NCI-H2081 (cell line): ENCODE results near the gene GH2.
"Not testable (repeated sequence)": the region's sequence is repeated elsewhere in the genome, so short reads cannot be mapped to it uniquely, and the experiment has no call there.

ENCODE experiments used
- DNase-seq, 2 experiments: peaks; one replicate each; lab custom pipeline; 2025; lab: John Stamatoyannopoulos, UW

Gene GH2

GRCh38 chr17:63881935-63882601, at the start of gene GH2:
Gene GH2 (minus strand): TSS chr17:63881944. CDS start chr17:63881801, 143 bp downstream.
- peak; percentile 24 to 37 for DNase-seq

- no peak for DNase-seq
These were observed 49.3 kb upstream of the GH2 start for GRCh38 chr17:63930951-63931575.

DNA sequence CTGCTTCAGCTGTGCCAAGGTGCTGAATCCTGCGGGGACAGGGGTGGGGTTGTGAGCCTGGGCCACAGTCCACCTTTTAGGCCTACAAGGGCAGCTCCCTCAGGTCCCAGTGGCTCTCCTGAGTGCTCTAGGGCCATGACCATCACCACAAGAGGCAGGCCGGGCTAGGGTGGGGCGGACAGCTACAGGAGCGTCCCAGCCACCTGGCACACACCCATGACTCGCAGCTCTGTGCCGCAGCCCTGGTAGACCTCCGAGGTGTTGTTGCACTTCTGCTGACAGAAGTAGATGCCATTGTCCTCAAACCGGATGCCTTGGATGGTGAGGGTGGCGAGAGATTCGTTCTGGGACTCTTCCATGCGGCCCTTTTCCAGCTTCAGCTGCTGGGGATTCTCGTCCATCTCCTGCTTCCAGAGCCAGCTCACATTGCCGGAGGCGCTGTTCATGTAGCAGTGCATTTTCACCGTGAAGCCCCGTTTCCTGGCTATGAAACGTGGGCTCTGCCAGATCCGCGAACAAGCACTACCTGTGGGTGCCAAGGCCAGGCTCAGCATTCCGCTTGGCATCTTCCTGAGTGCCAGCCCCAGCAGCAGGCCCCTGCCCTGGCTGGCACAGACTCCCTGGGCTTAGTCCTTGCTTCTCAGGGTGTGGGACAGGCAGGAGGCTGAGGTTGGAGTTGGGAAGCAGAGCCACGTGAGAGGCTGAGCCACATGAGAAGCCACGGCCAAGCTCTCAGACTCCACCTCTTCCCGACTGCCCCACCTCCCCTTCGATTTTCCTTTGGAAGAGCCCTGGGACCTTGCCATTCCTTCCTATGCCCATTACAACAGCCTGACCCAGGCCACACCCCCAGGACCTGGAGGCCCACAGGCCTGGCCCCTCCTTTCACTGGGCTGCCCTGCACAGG, 48.4 kb upstream of the GH2 start:
- no peak for DNase-seq

GRCh38 chr17:63928966-63929695, 47.4 kb upstream of the GH2 start:
- no peak for DNase-seq

- no peak for DNase-seq
These were observed 46.5 kb upstream of the GH2 start for GRCh38 chr17:63928172-63928666.

DNA sequence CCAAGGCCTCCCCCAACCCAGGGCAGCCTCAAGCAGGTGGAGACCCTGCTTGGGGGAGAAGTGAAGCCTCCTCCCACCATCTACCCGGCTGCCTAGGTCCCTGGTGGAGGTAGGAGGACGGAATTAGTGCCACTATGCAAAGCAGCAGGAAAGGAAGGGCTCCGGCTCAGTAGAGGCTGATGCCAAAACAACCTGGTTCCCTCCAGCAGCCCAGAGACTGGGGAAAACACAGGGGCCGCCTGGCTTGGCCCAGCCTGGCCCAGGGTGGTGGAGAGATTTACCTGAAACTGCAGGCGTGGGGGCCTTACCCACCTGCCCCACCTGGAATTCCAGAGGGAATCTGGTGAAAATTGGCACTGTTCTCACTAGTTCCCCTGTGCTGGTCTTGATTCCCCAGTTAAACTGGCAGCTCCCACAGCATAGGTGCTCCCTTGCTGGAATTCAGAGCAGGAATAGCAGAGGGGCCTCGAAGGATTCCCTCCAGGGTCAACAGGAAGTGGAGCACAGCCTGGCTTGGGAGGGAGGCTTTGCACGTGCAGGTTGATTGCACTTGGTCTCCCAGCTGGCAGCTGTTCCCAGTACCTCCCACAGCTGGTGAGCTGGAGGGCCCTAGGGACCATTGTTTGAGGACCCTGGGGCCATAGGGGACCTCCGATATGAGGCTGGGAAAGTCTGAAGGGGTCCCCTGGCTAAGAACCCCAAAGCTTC, 45.9 kb upstream of the GH2 start:
- DNase-seq = no peak

DNA sequence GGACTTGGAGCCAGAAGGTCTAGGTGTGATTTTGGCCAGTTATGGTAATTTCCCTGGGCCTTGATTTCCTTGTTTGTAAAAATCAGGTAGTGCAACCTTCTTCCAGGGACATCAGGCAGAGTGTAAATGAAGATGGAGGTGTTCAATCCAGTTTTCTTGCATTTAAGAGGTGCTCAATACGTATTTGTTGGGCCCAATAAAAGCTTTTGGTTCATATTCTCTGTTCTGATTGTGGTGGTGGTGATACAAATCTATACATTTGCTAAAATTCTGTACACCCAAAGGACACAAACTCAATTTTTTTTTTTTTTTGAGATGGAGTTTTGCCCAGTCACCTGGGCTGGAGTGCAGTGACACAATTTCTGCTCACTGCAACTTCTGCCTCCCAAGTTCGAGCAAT, 44.4 kb upstream of the GH2 start:
- DNase-seq = no peak

- DNase-seq = no peak
These were observed 43.9 kb upstream of the GH2 start for GRCh38 chr17:63925615-63926014.

DNA sequence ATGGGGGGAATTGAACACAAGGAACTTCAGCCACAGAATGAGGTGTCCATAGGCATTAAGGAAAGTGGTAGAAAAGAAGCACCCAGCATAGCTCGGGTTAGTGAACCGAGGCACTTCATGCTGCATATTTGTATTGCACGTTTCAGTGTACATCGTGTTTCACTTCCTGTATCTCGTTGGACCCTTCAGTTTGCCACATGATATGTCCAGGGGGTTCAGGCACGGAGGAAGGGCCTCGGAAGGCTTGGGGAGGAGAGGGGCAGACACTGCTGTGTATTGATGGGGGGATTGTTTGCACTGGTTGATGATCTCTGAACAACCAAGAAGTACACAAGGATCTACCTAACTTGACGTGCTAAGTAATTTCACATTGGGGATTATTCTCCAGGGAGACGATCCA, 40.7 kb upstream of the GH2 start:
- DNase-seq = not testable (repeated sequence)

- DNase-seq = not testable (repeated sequence)
These were observed 39.0 kb upstream of the GH2 start for GRCh38 chr17:63920779-63921178.

DNA sequence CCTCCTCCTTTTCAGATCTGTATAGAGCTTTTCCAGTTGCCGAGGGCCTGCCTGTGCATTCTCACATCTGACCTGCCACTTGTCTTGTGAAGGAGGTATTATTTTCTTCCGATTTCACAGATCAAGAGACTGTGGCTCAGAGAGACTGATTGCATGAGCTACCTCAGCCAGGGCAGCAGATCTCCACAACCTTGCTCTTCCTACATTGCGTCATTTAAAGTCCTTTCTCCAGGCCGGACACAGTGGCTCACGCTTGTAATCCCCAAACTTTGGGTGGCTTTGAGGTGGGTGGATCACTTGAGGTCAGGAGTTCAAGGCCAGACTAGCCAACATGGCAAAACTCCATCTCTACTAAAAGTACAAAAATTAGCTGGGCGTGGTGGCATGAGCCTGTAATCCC, 38.3 kb upstream of the GH2 start:
- DNase-seq = not testable (repeated sequence)

DNA sequence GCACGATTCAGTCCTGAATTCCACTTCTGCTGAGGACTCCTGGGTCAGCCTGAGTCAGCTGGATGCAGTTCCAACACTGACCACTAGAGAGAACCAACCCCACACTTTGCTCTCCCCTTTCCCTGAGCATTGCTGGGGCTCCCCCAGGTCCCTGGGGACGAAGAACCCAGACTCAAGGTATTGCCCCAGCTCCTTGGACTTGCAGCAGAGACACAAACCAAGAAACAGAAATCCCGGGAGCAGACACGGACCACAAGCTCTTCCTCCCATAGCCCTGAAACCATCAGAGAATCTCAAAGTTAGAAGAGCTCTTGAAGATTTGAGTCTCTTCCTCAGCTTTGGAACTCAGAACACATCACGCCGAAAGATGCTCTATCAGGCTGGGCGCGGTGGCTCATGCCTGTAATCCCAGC, 37.6 kb upstream of the GH2 start:
- DNase-seq = peak; percentile 8 to 58

DNA sequence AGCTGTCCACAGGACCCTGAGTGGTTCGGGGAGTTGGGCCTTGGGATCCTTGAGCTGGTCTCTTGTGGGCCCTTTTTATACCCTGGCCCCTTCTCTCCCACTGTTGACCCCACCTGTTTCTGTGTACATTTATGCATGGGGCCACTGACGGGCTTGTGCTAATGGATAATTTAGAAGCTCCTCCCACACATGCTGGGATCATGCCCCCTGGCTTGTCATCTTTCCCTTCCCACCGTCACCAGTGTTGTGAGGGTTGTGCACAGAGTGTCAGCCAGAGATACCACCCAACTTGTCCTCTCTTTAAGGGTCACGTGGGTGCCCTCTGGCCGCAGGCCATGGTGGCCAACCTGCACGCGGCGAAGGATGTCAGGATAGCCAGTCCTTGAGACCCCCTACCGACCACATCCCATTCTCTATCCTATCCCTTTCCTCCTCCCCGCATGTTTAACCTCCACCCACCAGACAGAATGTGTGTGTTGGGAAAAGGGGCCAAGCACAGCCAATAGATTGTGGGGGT, 37.1 kb upstream of the GH2 start, which contains the start of gene GH1:
GH1 (minus strand) TSS at position 51 of the 517 bp plus-strand sequence. CDS start 63 bp downstream, outside the sequence.
- DNase-seq = not testable (repeated sequence)

- DNase-seq = no peak
These were observed 36.6 kb upstream of the GH2 start for GRCh38 chr17:63918305-63918704.

DNA sequence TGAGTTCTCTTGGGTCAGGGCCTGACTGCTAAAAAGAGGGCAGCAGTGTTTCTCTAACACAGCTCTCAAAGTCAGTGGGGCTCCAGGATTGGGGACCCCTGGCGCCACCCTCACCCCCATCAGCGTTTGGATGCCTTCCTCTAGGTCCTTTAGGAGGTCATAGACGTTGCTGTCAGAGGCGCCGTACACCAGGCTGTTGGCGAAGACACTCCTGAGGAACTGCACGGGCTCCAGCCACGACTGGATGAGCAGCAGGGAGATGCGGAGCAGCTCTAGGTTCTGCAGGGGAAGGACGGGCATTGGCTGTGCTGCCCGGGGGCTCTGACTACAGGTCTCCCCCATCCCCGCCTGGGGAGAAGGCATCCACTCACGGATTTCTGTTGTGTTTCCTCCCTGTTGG, 35.9 kb upstream of the GH2 start:
- DNase-seq = no peak

GRCh38 chr17:63917206-63917605, 35.5 kb upstream of the GH2 start:
- DNase-seq = not testable (repeated sequence)

- no peak for DNase-seq
These were observed 34.9 kb upstream of the GH2 start for GRCh38 chr17:63916566-63917185.

GRCh38 chr17:63915753-63916152, 34.0 kb upstream of the GH2 start:
- not testable (repeated sequence) for DNase-seq

GRCh38 chr17:63914471-63914870, 32.7 kb upstream of the GH2 start:
- DNase-seq = no peak

DNA sequence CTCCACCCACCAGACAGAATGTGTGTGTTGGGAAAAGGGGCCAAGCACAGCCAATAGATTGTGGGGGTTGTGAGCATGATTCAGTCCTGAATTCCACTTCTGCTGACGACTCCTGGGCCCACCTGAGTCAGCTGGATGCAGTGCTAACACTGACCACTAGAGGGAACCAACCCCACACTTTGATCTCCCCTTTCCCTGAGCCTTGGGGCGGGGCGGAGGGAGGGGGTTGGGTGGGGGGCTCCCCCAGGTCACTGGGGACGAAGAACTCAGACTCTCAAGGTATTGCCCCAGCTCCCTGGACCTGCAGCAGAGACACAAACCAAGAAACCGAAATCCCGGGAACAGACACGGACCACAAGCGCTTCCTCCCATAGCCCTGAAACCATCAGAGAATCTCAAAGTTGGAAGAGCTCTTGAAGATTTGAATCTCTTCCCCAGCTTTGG, 29.9 kb upstream of the GH2 start:
- DNase-seq = peak in 1 of 2 experiments; percentile 7
